DMS 273 (cell line): Measurements from ENCODE around the gene EIF2AK3.
A peak's percentile ranks its signal among the peaks of the same experiment; 100 is the strongest.
"Not testable (repeated sequence)": the region's sequence is repeated elsewhere in the genome, so short reads cannot be mapped to it uniquely, and the experiment has no call there.

Source experiments
- DNase-seq: peaks from one replicate; lab custom pipeline; 2025; ENCODE audit not compliant: unreplicated experiment; lab: John Stamatoyannopoulos, UW

EIF2AK3 gene

DNA sequence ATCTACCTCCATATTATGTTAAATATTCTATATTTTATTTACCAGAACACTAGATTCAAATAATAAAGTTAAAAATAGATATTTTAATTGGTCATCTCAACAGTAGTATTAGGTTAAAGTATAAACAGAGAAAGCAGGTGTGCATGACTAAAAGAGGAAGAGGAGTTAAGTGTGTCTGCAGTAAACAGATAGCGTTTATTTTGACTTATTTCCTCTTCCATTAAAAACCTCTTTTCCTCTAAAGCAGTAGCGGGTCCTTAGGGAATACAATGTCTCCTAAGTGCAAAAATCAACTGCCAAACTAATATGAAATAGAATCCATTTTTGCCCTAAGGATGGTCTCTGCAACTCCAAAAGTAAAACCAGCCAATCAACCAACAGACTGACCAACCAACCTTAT, 27.7 kb downstream of the EIF2AK3 start:
- DNase-seq = peak; percentile 44

- no peak for DNase-seq
Measured at GRCh38 chr2:88597168-88597567, 30.1 kb downstream of the EIF2AK3 start.

DNA sequence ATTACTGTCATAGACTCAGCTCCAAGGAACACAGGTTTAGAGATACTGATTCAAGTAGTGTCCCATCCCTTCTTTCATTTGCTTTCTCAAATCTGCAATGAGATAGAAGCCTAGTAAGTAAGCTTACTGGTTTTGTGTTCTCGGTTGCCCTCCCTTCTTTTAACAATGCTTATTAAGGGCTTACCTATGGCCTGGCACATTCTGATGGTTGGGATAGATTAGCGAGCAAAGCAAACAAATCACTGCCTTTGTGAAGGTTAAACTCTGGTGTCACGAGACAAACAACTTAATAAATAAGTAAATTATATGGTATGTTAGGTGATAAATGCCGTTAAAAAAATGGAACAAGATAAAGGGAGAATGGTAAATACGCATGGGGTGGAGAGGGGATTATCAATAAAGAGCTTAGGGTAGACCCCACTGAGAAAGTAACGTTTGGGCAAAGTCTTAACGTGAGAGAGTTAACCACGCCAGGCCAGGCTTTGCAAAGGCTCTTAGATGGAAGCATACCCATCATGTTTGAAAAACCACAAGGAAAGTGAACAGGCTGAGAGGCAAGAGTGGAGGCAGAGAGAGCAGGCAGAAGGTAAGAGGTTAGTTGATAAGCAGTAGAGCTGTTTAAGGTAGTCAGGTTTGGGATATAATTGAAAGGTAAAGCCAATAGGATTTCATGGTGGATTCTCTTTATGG, 31.0 kb downstream of the EIF2AK3 start:
- no peak for DNase-seq

- DNase-seq = no peak
Measured at GRCh38 chr2:88591698-88592097, 35.6 kb downstream of the EIF2AK3 start.

- DNase-seq = peak; percentile 81
Measured at GRCh38 chr2:88590998-88591613, 36.2 kb downstream of the EIF2AK3 start.

DNA sequence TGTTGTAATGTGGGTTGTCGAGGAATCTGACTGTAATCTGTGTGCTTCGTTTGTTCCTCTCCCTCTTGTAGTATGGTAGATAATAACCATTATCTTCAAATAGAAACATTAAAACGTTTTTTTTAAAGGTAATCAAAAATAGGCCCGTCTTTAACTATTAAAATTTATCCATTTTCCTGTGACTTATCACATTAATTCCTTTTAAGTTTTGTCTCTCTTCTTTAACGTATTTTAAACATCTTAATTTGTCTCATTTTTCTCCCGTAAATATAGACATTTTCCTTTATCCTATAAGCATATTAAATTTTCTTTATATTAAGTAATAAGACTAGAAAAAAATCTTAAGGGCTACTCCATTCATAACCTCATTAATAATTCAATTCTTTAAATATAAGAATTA, 41.3 kb downstream of the EIF2AK3 start:
- no peak for DNase-seq

GRCh38 chr2:88582030-88582429, 45.2 kb downstream of the EIF2AK3 start:
- no peak for DNase-seq

DNA sequence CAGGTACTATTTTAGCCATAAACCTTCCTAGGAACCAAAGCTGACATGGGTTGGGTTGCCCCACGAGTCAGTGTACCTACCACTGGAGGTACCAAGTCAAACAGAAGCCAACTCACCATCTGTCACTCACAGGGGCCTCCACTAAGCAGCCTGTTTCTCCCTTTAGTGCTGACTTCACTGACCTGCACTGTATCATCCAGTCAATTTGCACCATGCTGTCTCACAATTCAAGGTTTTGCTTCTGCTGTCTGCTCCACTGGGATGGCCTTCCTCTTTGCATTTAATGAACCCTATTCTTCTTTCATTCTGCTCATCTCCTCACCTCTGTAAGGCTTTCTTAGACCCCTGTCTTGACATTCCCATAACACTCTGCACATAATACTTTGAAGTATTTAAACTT, 47.2 kb downstream of the EIF2AK3 start:
- DNase-seq = peak; percentile 54

GRCh38 chr2:88575630-88576029, 51.6 kb downstream of the EIF2AK3 start:
- no peak for DNase-seq

- no peak for DNase-seq
Measured at GRCh38 chr2:88575051-88575450, 52.2 kb downstream of the EIF2AK3 start.

DNA sequence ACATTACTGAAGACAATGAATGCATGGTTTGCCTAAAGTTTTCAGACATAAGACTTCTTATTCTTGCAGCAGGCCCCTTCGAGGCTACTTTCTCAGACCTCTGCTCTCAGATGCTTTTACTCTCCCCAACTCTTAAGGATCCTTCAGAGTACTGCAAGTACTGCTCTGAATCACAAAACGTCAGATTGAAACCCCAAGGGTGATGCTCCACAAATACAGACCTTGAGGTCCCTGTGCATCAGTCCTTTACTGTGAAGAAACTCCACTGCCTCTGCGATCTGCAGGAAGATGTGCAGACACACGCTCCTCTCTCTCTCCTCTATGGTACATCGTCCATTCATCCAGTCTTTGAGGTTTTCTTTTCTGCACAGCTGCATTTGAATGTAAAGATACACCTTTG, 52.8 kb downstream of the EIF2AK3 start:
- no peak for DNase-seq

DNA sequence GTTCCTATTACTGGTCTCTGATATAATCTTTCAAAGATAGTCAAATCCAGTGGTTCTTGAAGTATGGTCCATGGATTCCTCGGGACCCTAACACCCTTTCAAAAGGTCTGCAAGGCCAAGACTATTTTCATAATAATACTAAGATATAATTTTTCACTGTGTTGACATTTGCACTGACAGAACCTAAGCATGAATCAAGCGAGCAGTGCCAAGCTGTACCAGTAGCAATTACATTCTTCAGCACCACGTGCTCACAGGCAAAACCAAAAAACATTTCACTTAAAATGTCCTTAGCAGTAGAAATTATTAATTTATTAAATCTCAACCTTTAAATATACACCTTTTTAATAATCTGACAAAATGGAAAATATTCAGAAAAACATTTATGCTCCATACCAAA, 59.1 kb downstream of the EIF2AK3 start:
- no peak for DNase-seq

GRCh38 chr2:88564402-88564801, 62.9 kb downstream of the EIF2AK3 start:
- no peak for DNase-seq

DNA sequence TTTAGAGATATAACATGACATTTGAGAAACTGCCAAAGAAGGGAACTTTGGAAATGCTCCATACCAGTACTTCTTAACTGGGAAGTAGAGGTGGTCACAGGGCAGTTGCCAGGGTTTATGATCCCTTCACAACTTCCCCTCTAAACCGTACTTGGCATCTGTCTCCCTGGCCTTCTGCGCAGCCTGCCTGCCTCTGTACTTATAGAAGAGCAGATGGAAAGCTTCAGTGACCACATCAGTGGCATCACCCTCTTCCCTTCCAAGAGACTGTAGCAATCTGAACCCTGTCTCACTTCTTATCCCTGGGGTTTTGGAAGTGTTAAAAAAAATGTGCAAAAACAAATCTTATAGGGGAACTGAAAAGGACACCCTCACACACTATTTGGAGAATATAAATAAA, 64.1 kb downstream of the EIF2AK3 start:
- peak; percentile 59 for DNase-seq

DNA sequence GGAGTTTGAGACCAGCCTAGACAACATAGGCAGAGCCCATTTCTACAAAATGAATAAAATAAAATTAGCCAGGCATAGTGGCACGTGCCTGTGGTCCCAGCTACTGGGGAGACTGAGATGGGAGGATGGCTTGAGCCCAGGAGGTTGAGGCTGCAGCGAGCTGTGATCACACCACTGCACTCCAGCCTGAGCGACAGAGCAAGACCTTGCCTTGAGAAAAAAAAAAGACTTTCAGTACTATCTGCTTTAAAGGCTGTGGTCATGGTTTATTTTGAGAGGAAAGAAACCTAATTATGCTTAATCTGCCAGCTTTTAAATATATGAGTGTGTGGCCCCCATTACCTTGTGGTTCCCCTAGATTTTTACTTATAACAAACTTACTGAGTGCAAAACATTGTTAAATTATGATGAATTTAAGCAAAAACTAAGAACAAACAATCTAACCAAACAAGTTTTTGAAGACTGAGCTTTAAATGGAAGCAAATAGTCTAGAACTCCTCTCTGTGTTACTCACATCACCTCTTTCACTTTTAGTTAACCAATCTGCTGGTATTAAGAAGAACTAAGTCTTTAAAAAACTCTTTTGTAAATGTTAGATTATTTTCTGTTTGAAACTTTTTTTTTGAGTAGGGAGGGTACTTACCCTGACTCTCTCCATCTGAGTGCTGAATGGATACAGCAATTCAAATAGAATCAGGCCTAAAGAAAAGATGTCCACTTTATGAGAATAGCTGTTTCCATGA, 65.4 kb downstream of the EIF2AK3 start:
- no peak for DNase-seq

- DNase-seq = no peak
Measured at GRCh38 chr2:88560619-88561307, 66.5 kb downstream of the EIF2AK3 start.

DNA sequence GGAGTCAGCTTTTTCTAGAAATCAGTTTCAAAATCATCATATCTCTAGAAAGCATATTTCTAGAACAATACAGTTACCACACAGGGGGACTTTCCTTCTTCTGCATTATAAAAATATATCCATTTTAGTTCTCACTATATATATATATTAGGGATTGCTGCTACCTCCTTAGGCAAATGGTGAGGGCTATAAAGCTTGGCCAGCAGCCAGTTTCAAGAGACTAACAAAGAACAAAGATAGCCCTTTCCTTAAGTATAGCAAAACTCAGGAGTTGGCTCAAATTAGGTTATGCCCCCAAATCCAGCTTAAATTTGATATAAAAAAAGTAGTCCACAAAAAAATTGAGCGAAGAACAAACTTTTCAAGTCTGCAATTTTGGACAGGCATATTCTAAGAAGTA, 70.0 kb downstream of the EIF2AK3 start:
- DNase-seq = no peak

DNA sequence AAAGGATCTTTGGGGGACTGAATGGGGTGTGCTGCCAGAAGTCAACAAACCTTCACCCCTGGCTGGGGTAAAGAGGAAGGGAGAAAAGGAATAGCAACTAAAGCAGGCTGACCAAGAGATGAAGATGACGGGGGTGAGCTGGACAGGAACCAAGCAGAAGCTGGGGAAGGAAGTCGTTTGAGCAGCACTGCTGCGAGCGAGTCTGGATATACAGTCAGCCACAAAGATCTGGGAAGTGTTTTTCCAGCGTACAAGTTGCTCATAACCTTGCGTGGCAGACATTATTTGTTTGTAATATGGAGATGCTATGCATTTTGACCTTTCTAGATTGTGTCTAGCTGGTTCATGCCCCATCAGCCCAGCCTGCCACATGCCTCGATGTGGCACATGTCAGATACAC, 71.2 kb downstream of the EIF2AK3 start:
- no peak for DNase-seq

DNA sequence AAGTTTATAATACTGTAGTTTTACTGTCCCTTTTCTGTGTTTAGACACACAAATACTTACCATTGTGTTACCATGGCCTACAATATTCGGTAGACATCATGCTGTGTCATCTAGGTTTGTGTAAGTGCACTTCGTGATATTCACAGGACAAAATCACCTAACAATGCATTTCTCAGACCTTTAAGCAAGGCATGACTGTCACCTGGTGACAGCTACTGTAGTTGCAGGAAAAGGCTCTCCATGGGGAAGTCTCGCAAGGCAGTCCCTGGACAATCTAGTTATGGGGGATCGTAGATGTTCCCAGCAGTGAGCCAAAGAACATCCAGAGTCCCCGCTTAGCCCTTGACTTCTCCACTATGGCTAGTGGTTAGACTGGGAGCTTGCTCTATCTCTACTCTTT, 73.1 kb downstream of the EIF2AK3 start:
- no peak for DNase-seq

GRCh38 chr2:88549616-88550292, 77.5 kb downstream of the EIF2AK3 start:
- peak; percentile 45 for DNase-seq

- not testable (repeated sequence) for DNase-seq
Measured at GRCh38 chr2:88546291-88546690, 81.0 kb downstream of the EIF2AK3 start.
